NCI-H510A (cell line): ENCODE data around the gene ESR1.
"Not testable (repeated sequence)": the region's sequence is repeated elsewhere in the genome, so short reads cannot be mapped to it uniquely, and the experiment has no call there.

Experiments used
- DNase-seq: peaks from one replicate; lab custom pipeline; 2025; lab: John Stamatoyannopoulos, UW

Gene ESR1

GRCh38 chr6:151894426-151894825 is 86.9 kb downstream of the ESR1 start:
- DNase-seq: not testable (repeated sequence)

- DNase-seq: not testable (repeated sequence)
Measured at GRCh38 chr6:151899221-151899620, 91.7 kb downstream of the ESR1 start.

- not testable (repeated sequence) for DNase-seq
Measured at GRCh38 chr6:151899796-151900195, 92.3 kb downstream of the ESR1 start.

GRCh38 chr6:151900256-151900655 is 92.8 kb downstream of the ESR1 start:
- DNase-seq: no peak

- DNase-seq: no peak
Measured at GRCh38 chr6:151901009-151901411, 93.5 kb downstream of the ESR1 start.

- no peak for DNase-seq
Measured at GRCh38 chr6:151904631-151905030, 97.1 kb downstream of the ESR1 start.

GRCh38 chr6:151905072-151905471 is 97.6 kb downstream of the ESR1 start:
- no peak for DNase-seq

- DNase-seq: no peak
Measured at GRCh38 chr6:151905854-151906253, 98.4 kb downstream of the ESR1 start.

- no peak for DNase-seq
Measured at GRCh38 chr6:151911401-151911800, 103.9 kb downstream of the ESR1 start.

GRCh38 chr6:151914484-151914883 is 107.0 kb downstream of the ESR1 start:
- no peak for DNase-seq

- DNase-seq: no peak
Measured at GRCh38 chr6:151916075-151916474, 108.6 kb downstream of the ESR1 start.

GRCh38 chr6:151916680-151917164 is 109.2 kb downstream of the ESR1 start:
- DNase-seq: no peak

GRCh38 chr6:151917531-151918329 is 110.2 kb downstream of the ESR1 start:
- DNase-seq: no peak

- DNase-seq: no peak
Measured at GRCh38 chr6:151940307-151940706, 132.8 kb downstream of the ESR1 start.

GRCh38 chr6:151948002-151948743 is 140.7 kb downstream of the ESR1 start:
- no peak for DNase-seq

- no peak for DNase-seq
Measured at GRCh38 chr6:151958332-151958731, 150.8 kb downstream of the ESR1 start.

- DNase-seq: no peak
Measured at GRCh38 chr6:151959086-151959485, 151.6 kb downstream of the ESR1 start.

- no peak for DNase-seq
Measured at GRCh38 chr6:151961809-151962208, 154.3 kb downstream of the ESR1 start.

- DNase-seq: no peak
Measured at GRCh38 chr6:151962246-151962846, 154.9 kb downstream of the ESR1 start.

GRCh38 chr6:151963001-151963400 is 155.5 kb downstream of the ESR1 start:
- DNase-seq: no peak

- not testable (repeated sequence) for DNase-seq
Measured at GRCh38 chr6:151964412-151964811, 156.9 kb downstream of the ESR1 start.

- DNase-seq: no peak
Measured at GRCh38 chr6:151974061-151974617, 166.7 kb downstream of the ESR1 start.
